ENCODE results near the gene ANGPTL8.

Gene ANGPTL8

DNA sequence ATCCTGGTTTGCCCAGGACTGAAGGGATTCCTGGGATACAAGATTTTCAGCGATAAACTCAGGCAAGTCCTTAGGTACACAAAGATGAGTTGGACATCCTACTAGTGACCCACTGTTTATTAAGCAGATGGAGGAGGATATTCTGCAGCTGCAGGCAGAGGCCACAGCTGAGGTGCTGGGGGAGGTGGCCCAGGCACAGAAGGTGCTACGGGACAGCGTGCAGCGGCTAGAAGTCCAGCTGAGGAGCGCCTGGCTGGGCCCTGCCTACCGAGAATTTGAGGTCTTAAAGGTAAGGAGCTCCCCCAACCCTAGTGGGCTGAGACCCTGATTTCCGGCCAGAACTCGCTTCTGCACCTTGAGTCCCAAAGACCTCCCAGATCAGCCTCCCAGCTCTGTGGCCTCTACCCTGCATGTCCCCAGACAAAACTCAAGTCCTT lies 607 bp downstream of the ANGPTL8 start:
- no peak for DNase-seq (ENCODE audit: low spot score)
- in situ Hi-C loops (cut with MboI; ENCODE audit: low sequenced_read_pairs, unreplicated experiment), result no loop called here
- TF ChIP-seq, protein P1, sequence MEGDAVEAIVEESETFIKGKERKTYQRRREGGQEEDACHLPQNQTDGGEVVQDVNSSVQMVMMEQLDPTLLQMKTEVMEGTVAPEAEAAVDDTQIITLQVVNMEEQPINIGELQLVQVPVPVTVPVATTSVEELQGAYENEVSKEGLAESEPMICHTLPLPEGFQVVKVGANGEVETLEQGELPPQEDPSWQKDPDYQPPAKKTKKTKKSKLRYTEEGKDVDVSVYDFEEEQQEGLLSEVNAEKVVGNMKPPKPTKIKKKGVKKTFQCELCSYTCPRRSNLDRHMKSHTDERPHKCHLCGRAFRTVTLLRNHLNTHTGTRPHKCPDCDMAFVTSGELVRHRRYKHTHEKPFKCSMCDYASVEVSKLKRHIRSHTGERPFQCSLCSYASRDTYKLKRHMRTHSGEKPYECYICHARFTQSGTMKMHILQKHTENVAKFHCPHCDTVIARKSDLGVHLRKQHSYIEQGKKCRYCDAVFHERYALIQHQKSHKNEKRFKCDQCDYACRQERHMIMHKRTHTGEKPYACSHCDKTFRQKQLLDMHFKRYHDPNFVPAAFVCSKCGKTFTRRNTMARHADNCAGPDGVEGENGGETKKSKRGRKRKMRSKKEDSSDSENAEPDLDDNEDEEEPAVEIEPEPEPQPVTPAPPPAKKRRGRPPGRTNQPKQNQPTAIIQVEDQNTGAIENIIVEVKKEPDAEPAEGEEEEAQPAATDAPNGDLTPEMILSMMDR (IDR thresholded peaks at IDR 0.05; ENCODE audit: borderline replicate concordance, control extremely low read depth, extremely low read depth, insufficient read depth, missing control alignments), result no peak

DNA sequence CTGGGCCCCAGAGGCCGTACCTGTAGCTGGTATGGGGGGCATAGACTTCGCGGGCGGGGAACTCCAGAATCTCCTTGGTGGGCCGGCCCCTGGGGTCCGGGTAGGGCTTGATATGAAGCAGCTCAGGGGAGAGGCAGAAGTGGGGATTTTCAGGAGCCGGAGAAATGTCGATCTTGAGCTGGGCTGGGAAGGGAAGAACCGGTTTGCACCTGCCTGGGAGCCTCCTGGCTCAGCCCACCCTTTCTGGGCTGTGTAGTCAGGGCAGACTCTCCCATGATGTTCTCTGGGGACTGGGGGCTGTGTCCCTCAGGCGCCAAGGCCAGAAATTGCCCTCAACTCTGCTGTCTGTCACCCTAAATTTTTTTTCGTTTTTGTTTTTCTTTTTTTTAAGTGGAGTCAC lies 2.6 kb downstream of the ANGPTL8 start:
- TF ChIP-seq, protein P1 (IDR thresholded peaks at IDR 0.05; ENCODE audit: borderline replicate concordance, control extremely low read depth, extremely low read depth, insufficient read depth, missing control alignments), result no peak
- no peak for DNase-seq (ENCODE audit: low spot score)
- in situ Hi-C loops (cut with MboI; ENCODE audit: low sequenced_read_pairs, unreplicated experiment), result no loop called here

DNA sequence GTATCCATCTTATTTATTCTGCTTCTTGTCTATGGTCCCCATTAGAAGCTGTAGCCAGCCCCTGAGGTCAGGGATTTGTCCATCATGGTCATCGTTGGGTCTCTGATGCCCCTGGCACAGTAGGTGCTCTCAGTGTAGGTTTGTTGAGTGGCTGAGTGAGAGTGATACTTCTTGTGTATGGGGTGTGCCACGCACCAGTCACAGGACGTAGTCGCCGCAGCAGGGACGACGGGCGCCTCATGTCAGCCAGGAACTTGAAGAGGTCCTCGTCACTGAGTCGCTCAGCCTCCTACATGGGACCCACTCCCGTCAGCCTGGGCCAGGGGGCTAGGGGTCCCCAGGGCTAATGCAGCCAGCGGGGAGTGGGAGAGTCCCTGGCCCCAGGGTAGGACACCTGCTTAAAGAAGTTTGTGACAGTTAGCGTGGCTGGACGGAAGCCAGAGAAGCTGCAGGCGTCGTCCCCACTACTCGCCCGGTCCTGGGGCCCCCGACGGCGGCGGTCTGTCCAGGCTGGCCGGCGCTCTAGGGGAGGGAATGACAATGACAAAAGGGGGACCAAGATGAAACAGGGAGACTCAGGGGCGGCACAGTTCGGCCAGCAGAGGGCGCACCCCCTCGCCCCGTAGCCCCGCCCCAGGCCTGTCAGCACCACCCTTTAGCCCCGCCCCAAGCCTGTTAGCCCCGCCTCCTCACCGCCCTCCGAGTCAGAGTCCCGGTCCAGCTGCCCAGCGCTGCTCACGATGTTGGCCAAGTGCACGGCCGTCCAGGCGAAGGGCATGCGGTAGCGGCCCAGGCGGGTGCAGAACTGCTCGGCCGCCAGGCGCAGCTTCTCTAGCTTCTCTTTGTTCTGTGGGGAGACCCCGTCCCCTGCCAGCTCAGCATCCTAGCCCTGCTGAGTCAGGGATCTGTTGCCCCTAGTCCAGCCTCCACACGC lies 3.7 kb downstream of the ANGPTL8 start:
- TF ChIP-seq, protein P1 (IDR thresholded peaks at IDR 0.05; ENCODE audit: borderline replicate concordance, control extremely low read depth, extremely low read depth, insufficient read depth, missing control alignments), result peak; percentile 47
- in situ Hi-C loops (cut with MboI; ENCODE audit: low sequenced_read_pairs, unreplicated experiment), result no loop called here
- DNase-seq (ENCODE audit: low spot score), result peak; percentile 100

DNA sequence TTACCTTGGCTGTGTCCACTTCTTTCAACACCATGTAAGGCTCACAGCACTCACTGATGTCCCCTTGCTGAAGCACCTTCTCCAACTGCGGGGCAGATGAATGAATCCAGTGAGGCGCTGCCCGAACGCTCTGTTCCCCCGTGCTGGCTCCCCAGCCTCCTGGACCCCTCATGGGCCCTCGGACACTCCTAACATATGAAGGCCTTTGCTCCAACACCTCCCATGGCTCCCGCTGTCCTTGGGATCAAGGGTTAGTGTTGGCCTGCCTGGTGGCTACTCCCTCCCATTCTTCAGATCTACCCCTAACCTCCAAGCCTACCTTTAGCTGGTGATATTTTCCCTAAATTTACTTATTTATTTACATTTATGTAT lies 4.4 kb downstream of the ANGPTL8 start:
- TF ChIP-seq, protein P1 (IDR thresholded peaks at IDR 0.05; ENCODE audit: borderline replicate concordance, control extremely low read depth, extremely low read depth, insufficient read depth, missing control alignments), result no peak
- in situ Hi-C loops (cut with MboI; ENCODE audit: low sequenced_read_pairs, unreplicated experiment), result no loop called here
- DNase-seq (ENCODE audit: low spot score), result no peak

DNA sequence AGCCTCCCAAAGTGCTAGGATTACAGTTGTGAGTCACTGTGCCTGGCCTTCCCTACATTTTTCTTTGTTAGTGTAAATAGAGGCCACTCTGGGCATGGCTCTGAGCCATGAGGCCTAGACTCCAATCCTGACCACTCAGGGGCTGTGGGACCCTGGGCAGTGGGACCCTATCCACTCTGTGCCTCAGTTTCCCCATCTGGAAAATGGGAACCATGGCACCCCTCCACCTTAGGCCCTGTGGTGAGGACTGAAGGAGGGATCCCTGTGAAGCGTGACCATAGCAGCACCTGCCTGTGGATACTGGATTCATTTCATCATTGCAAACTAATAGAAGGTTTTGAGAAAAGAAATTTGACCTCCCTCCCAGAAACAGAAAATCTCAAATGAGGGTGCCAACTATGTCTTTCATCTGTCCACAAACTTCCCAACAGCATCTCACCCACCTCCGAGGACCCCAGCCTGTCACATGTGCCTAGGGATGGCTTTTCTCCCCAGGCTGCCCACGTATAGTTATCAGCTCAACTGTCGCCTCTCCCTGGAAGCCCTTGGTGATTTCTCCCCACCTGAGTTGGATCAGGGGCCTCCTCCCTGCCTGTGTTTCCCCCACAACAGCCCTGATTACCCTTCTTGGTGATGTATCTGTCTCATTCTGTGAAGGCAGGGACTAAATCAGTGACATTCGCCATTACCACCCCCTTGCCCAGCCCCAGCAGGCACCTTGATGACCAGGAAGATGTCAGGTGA lies 5.6 kb downstream of the ANGPTL8 start:
- DNase-seq (ENCODE audit: low spot score), result no peak
- TF ChIP-seq, protein P1 (IDR thresholded peaks at IDR 0.05; ENCODE audit: borderline replicate concordance, control extremely low read depth, extremely low read depth, insufficient read depth, missing control alignments), result no peak
- in situ Hi-C loops (cut with MboI; ENCODE audit: low sequenced_read_pairs, unreplicated experiment), result no loop called here

DNA sequence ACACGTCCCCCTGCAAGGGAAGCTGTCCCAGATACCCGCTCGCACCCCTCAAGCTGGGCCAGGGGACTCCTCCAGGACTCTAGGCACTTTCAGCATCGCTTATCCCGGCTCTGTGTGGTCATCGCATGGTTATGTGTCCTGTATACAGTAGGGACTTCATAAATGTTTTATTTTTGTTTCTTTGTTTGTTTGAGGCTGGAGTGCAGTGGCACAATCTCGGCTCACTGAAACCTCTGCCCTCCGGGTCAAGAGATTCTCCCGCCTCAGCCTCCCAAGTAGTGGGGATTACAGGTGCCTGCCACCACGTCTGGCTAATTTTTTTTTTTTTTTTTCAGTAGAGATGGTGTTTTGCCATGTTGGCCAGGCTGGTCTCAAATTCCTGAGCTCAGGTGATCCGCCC lies 7.5 kb downstream of the ANGPTL8 start:
- TF ChIP-seq, protein P1 (IDR thresholded peaks at IDR 0.05; ENCODE audit: borderline replicate concordance, control extremely low read depth, extremely low read depth, insufficient read depth, missing control alignments), result no peak
- no peak for DNase-seq (ENCODE audit: low spot score)
- in situ Hi-C loops (cut with MboI; ENCODE audit: low sequenced_read_pairs, unreplicated experiment), result no loop called here

Measured in GM13976 (cell line).